Fibroblast of skin of back (primary cell): ENCODE results near the gene PRC1. TPM values are rescaled to one million over a fixed set of nuclear protein-coding genes. Genes with fewer than 3 reads are reported as not detected.
"Not testable (repeated sequence)": the region's sequence is repeated elsewhere in the genome, so short reads cannot be mapped to it uniquely, and the experiment has no call there.

Experiments
- DNase-seq: peaks from one replicate; pipeline ENCODE4 v3.0.0-alpha.2; 2013
- polyA plus RNA-seq, 2 experiments: library from polyadenylated mRNA; unstranded; fragments of 120-200 nt; gene quantifications; one replicate each; pipeline ENCODE4 v1.2.1, GENCODE V29; 2013; ENCODE audit not compliant: insufficient read length in 2 of 2

The PRC1 gene, protein sequence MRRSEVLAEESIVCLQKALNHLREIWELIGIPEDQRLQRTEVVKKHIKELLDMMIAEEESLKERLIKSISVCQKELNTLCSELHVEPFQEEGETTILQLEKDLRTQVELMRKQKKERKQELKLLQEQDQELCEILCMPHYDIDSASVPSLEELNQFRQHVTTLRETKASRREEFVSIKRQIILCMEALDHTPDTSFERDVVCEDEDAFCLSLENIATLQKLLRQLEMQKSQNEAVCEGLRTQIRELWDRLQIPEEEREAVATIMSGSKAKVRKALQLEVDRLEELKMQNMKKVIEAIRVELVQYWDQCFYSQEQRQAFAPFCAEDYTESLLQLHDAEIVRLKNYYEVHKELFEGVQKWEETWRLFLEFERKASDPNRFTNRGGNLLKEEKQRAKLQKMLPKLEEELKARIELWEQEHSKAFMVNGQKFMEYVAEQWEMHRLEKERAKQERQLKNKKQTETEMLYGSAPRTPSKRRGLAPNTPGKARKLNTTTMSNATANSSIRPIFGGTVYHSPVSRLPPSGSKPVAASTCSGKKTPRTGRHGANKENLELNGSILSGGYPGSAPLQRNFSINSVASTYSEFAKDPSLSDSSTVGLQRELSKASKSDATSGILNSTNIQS
- polyA plus RNA-seq (2013, experiment 1 of 2; ENCODE audit: insufficient read length), result 309 TPM
- 39.0 TPM for polyA plus RNA-seq (2013, experiment 2 of 2; ENCODE audit: insufficient read length)

DNA sequence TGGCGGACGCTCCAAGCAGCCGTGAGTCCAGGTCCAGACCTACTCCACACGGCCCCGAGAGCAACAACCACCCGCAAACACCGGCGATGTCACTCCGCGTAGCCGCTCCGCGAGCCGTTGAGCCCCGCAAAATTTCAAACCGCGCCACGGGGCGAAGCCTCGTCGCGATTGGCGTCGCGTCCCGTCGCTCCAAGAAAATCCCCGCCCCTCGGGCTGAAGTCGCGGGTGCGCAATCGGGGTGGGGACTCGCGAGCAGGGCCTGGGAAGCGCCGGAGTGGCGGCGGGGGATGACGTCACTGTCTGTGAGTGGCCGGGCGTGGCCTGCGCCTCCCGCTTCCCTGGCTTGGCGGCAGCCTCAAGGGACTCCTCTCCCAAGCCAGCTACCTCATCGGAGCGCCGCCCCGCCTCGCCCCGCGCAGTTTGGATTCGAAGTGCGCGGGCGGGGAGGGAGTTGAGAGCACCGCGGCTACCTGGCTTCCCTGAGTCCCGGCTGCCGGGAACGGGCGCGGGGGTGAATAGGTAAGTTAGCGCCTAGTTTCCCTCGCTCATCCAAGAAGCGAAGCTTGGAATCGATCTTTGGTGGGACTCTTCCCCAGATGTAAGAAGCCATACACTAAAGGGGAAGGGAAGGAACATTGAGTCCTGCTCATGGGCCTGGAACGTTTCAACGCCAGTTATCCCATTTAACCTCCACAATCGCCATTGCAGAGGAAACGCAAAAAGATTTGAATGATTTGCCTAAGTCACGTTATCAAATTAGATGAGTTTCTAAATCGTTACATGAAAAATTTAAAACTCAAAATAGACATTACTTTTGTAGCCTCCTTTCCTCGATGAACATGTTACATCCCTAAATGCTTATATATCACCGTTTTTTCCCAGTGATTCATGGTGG is at the start of gene PRC1:
Gene PRC1 (minus strand): TSS at position 119 of the 895 bp plus-strand sequence. CDS start 118 bp downstream, at position 1.
- DNase-seq, result peak; percentile 96

DNA sequence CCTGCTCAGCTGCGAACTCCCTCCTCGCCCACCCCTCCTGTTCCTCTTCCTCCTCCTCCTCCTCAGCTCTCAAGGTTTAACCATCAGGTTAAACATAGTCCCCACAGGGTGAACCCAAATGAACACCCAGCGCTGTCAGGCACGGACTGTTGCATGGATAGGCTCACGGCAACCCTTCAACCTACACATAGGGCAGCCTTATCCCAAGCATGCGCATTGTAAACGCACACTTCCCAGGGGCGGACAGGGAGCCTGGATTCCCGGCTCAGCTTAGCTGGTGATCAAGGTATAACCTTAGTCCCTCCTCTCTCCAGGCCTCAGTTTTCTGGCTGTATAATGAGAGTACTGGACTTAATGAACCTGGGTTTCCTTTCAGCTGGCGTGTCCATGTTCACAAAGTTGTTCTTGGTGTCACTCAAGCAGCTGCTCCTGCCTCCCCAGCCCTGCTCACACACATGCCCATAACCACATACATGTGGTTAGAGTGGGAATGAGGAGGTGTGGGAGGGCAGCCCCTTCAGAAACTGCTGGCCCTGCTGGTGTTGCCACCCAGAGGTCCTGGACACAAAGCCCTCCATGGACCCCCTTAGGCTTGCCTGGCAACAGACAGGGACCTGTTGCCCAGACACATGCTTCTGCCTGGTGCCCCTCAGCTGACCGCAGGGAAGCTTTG is 49.0 kb upstream of the PRC1 start:
- DNase-seq, result no peak

DNA sequence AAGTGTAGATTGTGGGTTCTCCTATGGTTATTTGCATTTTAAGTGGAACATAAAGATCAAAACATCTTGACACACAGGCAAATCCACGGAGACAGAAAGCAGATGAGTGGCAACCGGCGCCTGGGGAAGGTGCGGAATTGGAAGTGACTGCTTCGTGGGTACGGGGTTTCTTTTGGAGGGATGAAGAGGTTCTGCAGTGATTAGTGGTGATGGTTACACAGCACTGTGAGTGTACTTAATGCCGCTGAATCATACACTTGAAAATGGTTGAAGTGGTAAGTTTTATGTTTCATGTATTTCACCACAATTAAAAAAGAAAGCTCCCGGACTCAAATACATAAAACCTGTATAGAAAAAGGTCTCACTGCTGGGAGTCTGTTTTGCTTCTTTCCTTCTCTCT is 46.5 kb upstream of the PRC1 start:
- no peak for DNase-seq

DNA sequence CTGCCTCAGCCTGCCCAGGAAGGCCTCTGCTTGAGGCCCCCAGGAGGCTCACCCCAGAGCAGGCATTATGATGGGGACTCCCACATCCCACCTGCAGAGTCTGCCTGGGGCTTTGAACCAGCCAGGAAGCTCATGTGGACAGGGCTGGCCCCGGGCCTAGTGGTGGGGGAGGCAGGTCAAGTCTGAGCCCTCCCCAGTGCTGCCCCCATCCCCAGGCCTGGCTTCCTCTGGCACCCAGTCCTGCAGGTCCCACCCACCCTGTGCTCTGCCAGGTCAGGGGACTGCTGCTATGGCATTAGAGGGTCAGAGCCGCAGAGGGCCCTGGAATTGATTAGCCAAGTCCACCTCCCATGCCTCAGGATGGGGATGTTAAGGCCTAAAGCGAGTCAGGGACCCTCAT is 45.7 kb upstream of the PRC1 start:
- DNase-seq, result no peak

DNA sequence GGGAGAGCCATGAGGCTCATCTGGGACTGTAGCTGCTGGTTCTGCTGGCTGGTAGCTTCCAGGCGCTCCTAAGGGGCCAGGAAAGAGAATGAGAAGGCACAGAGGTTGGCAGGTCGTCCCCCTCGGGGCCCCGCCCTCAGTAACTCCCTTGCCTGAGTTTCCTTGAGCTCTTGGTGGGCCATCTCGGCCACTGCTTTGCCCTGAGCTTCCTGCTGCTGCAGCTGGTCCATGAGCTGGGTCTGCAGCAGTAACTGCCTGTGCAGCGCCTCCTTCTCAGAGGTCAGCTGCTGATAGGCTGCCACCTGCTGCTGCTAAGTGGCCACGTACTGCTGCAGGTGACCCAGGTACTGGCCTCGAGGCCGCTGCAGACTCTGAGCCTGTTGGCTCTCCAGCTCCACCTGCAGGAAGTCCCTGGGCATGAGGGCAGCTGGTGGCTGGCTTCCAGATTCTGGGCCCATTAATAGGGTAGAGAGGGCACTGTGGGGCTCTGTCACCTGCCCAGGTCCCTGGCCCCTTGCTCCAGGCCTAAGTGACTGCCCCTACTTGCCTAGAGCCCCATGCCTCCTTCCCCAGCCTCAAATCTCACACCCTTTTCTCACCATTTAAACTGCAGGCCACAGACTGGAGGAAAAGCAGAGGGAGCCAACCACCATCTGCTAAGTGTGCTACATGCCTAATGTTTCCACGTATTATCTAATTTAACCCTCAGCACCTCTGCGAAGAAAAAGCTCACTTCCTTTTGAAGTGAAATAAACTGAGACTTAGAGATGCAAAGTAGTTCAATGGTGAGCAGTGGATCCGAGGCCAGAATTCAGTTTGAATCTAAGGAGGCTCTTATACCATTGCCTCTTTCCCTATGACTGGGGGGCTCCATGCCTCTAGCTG is 38.8 kb upstream of the PRC1 start:
- peak; percentile 7 for DNase-seq

DNA sequence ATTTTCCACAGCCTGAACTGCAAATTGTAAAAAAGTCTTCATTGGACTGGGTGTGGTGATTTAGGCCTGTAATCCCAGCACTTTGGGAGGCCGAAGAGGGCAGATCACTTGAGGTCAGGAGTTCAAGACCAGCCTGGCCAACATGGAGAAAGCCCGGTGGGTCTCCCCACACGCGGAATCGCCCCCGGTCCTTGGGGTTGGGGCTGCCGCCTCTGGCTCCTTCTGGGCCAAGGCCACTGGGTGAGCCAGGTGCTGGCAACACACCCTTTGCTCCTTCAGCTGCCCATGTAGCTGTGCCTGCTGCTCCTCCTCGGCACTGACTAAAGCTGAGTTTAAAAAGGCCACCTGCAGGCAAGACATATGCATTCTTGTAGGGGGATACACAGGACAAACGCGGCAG is 37.5 kb upstream of the PRC1 start:
- no peak for DNase-seq

DNA sequence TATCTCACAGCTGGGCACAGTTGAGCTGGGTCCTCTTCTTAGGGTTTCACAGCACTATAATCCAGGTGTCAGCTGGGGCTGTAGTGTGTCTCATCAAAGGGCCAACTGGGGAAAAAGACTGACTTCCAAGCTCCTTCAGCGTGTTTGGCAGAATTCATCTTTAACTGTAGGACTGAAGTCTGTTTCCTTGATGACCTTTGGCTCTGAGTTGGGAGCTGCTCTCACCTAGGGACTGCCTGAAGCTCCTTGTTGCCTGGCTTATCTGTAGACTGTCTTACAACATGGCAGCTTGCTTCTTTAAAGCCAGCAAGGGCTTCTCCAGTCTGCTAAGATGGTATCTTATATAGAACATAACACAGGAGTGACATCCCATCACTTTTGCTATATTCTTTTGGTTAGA is 33.3 kb upstream of the PRC1 start:
- DNase-seq, result no peak

DNA sequence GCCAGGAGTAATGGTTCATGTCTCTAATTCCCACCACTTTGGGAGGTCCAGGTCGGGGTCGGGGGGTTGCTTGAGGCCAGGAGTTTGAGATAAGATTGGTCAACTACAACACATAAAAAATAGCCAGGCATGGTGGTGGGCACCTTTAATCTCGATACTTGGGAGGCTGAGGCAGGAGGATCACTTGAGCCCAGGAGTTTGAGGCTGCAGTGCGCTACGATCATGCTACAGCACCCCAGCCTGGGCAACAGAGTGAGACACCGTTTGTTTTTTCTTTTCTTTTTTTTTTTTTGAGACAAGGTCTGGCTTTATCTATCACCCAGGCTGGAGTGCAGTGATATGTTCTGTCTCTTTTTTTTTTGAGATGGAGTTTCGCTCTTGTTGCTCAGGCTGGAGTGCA is 29.4 kb upstream of the PRC1 start:
- DNase-seq, result no peak

DNA sequence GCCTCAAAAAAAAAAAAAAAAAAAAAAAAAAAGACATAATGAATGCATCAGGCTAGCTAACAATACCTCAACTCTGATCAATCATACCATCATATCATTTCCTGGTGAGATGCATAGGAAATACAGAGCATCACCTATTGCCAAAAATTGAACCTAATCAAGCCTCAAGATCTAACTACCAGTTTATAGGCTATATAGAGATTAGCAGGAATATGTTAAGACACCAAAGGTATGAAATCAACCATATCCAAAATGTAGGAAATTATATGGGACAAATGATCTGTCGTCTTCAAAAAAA is 28.4 kb upstream of the PRC1 start:
- no peak for DNase-seq

DNA sequence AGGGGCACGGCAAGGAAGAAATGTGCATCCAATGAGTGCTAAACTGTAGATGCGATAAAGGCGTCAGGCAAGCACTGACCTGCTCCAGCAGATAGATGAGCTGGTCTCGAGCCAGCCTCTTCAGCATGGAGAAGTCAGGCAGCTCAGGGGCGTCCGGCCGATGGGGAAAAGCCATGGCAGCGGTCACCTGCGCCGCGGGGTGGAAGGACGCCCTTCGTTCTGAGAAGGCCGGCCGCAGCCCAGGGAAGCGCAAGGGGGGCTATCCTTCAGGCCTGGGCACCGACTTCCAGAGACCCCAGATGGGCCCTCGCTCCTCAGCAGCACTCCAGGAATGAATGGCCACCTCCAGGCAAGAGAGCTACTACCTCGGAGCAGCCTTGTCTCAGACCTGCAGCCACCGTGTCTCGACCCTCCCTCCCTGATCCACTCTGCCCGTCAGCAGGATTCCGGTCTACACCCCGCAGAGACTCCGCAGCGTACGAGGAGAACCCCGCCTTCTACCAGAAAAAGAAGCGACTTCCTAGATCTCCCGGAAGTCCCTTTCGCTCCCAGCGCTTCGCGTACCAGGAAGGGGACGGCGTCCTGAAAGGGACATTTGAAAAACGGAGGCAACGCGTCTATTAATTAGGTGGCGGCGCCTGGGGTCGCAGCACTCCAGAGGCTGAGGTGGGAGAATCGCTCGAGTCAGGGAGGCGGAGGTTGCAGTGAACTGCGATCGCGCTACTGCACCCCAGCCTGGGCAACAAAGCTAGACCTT is 27.9 kb upstream of the PRC1 start, which contains the start of gene VPS33B:
Gene VPS33B (minus strand): TSS at position 520 of the 757 bp plus-strand sequence. CDS start 345 bp downstream, at position 175.
- peak; percentile 92 for DNase-seq

DNA sequence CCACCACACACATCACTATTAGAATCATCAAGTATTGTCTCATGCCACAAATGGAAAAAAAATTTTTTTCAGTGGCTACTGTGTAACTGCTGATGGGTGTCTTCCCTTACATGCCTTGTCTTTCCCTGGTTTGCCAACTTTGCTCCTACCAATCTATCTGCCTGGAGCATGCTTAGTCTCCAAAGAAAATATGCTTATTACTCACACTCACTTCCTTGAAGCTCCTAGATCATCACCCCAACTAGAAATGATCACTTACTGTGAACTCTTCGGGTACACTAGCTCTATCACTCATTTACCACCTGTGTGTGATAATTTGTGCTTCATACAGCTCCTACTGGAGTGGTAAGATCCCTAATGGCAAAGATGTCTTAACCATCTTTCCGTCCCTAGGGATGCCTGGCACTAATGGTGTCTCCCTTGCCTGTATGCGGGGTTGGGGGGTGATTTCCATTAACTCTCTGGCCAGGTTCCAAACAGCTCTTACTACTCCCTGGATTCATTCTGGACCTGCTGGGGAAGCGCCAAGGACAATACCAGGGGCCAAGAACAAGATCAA is 27.3 kb upstream of the PRC1 start:
- DNase-seq, result peak; percentile 19

DNA sequence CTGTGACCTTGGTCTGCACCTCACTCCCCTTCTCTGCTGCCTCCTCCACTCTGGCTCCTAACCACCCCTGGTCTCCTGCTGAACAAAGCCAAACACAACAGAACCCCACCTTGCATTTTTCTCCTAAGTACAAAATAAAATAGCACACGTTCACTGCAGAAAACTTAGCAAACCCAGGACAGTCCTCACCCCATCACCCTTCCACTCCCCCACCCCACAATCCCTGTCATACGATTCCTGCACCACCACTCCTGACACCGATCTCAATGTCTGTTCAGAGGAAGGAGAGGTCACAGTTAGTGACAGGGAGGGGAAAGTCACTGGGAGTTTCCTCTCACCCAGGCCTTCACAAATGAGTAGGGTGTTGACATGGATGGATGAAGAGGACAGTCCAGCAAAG is 23.8 kb upstream of the PRC1 start:
- DNase-seq, result no peak

DNA sequence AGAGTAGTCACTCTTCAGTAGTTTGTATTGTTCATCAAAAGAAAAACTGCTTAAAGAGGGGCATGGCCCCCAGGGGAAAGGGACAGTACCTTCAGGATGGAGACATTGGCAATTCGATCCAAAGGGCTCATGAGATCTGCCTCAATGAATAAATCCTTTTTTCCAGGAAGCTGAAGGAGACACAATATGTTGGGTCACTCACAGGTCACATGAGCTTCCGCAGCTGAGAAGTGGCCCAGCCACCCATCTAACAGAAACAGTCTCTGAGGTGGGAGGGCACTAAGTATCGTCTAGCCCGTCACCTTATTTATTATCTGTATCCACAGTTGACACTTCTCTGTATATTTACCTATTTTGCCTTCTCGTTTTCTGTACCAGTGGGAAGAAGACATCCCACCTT is 23.4 kb upstream of the PRC1 start:
- no peak for DNase-seq

DNA sequence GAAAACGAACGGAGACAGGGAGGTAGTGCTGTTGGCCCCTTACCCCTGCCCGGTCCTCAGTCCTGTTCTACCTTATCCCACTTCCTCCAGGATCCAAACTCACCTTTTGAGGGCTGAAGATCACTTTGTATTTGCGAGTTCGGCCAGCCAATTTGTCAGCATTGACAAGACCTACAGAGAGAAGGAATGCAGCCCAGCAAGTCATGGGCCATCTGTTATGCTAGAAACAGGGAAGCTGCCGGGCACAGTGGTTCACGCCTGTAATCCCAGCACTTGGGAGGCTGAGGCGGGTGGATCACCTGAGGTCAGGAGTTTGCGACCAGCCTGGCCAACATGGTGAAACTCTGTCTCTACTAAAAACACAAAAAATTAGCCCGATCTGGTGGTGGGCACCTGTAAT is 19.4 kb upstream of the PRC1 start:
- DNase-seq, result not testable (repeated sequence)

DNA sequence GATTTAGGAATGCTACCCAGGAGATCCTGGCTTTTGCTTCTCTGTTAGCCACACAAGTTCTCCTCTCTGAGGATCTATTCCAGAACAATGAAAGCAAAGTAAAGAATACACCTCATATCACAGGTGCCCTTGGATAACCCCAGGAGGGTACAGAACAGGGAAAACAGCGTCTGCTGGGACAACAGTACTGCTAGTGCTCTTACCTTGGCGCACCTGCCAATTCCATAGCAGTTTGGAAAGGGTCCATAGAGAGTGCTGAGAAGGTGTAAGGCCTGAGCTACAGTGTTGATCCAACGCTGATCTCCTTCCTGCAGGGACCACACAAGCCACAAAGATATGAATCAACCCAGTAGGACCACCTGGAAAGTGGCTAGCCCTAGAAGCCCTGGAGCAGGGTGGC is 12.9 kb upstream of the PRC1 start:
- DNase-seq, result no peak

DNA sequence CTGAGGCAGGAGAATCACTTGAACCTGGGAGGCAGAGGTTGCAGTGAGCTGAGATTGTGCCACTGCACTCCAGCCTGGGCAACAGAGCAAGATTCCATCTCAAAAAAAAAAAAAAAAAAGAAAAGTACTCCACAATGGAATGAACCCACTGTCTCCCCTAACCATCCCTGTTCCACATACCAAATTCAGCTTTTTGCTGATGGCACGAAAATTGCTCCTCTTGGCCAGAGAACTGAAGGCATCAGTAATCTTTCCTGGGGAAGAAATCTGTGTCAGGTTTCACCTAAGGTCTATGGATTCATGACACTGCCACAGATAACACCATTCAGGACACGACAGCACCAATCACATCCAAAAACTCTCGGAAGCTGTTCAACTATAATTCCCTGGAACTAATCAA is 6.9 kb upstream of the PRC1 start:
- DNase-seq, result no peak

DNA sequence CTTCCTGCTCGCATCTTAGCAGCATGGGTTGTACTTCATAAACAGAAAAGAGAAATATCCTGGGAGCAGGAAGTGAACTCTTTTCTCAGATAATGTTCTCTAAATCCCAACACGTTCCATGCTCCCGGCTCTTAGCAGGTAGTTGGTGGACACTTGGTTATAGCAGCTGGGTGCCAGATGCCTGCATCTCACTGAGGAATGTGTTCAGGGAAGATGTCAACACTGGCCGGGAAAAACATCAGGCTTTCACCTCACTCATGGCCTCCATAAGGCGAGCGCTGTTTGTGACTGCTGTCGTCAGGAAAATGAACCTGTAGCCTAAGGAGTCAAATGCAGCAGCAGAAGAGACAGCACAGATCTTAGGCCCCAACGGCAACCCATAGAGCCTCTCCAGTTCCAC is 4.4 kb upstream of the PRC1 start:
- DNase-seq, result no peak

DNA sequence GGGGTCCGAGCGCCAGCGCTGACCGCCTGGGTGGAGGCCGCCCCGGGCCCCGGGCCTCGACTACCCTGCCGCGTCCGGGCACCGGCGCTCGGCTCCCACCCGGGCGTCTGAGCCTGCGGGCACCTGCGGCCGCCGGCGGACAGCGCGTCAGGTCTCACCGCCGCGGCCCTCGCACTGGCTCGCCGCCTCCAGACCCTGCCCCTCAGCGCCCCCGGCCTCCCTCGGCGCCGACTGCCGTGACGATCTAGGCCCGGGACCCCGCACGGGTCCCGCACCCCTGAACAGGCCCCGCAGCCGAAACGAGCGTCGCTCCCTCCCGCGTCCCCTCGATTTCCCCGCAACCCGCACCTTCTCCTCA is 297 bp downstream of the PRC1 start:
- no peak for DNase-seq

DNA sequence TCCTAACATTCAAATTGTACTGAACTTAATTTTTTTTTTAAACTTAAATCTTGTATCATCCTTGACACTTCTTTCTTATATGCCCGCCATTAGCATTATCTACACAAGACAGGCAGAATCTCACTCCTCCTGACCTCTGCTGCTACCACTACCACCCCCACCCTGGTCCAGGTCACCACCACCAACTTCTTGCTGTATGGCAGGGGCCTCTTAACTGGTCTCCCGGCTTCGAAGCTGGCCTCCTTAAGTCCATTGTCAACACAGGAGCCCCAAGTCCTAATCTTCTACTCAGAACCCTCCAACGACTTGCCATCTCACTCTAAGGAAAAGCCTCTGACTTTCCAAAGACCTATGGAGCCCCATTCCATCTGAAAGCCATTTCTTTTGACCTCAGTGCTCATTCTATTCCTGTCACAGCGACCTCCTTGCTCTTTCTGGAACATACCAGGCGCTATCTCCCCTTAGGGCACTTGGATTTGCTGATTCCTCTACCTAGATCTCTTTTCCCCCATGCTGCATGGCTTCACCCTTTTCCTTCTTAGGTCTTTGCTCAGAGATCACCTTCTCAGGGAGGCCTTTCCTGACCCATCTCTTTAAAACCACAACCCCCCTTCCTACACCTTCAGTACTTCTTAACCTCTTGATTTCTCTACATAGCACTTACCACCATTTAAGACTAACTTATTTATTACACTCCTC is 2.6 kb downstream of the PRC1 start:
- DNase-seq, result no peak

DNA sequence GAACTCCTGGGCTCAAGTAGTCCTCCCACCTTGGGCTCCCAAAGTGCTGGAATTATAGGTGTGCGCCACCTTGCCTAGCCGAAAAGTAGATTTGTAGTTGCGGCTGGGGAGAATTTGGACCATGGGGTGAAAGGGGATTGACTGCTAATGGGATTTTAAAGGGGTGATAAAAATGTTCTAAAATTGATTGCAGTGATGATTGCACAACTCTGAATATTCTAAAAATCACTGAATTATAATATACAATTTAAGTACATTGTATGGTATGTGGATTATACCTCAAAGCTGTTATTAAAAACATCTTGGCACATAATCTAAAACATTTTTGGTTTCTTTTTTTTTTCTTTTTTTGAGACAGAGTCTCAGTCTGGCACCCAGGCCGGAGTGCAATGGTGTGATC is 3.9 kb downstream of the PRC1 start:
- no peak for DNase-seq
